ENCODE measurements around the gene P4HTM.

P4HTM gene

DNA sequence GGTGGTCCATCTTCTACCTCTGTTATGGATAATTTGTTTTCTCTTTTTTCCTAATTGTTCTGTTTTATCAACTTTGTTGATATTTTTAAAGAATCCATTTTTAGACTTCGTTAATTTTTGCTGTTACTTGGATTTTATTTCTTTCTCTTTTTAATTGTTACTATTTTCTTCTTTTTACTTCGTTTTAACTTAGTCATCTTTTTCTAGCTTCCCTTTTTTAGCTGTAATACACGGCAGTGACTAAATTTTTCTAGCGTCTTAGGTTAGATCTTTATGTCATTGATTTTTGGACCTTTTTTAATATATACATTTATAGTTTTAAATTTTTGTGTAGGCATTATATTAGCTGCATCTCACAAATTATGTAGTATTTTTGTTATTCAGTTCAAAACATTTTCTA is 38.3 kb upstream of the P4HTM start:
- TF ChIP-seq, protein P1, sequence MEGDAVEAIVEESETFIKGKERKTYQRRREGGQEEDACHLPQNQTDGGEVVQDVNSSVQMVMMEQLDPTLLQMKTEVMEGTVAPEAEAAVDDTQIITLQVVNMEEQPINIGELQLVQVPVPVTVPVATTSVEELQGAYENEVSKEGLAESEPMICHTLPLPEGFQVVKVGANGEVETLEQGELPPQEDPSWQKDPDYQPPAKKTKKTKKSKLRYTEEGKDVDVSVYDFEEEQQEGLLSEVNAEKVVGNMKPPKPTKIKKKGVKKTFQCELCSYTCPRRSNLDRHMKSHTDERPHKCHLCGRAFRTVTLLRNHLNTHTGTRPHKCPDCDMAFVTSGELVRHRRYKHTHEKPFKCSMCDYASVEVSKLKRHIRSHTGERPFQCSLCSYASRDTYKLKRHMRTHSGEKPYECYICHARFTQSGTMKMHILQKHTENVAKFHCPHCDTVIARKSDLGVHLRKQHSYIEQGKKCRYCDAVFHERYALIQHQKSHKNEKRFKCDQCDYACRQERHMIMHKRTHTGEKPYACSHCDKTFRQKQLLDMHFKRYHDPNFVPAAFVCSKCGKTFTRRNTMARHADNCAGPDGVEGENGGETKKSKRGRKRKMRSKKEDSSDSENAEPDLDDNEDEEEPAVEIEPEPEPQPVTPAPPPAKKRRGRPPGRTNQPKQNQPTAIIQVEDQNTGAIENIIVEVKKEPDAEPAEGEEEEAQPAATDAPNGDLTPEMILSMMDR (IDR thresholded peaks at IDR 0.05; ENCODE audit: low read depth, low read length, missing control alignments), result no peak
- in situ Hi-C loops (cut with HindIII; ENCODE audit: low pct_ligation_motif_present, low sequenced_read_pairs), result no loop called here
- Histone ChIP-seq H3K27ac (no peak overlapping the region), H3K4me3 (ENCODE audit: low read depth, low read length) (no peak overlapping the region), H3K27me3 (replicated peaks) (no peaks in the 10 kb centered on the region), H3K36me3 (replicated peaks) (peaks cover 5% of the 10 kb centered on the region)
- DNase-seq, result no peak

DNA sequence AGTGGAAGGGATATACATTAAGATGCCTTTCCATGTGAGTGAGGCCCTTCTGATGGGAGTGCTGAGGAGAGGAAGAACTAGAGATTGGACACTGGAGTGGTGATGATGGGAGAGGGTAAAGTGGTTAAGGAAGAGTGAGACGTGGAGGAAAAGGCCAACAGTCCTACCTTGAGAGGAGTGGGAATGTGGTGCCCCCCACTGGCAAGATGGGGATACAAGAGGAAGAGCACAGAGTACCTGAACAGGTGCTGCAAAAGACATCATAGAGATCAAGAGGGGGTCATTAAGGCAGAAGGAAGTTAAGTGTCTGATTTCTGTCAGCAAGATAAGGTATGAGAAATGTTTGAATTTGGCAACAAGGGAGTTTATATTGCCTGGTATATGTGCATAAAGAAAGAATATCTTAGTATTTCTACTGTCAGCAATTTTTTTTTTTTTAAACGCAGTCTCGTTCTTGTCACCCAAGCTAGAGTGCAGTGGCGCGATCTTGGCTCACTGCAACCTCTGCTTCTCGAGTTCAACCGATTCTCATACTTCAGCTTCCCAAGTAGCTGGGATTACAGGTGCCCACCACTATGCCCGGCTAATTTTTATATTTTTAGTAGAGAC is 37.4 kb upstream of the P4HTM start:
- H3K27me3 ChIP-seq (replicated peaks), result no peaks in the 10 kb centered on the region
- peaks cover 9% of the 10 kb centered on the region for H3K36me3 ChIP-seq (replicated peaks)
- no peak overlapping the region for H3K4me3 ChIP-seq (ENCODE audit: low read depth, low read length)
- no peak overlapping the region for H3K27ac ChIP-seq
- no peak for DNase-seq
- TF ChIP-seq, protein P1 (IDR thresholded peaks at IDR 0.05; ENCODE audit: low read depth, low read length, missing control alignments), result peak; percentile 69
- in situ Hi-C loops (cut with HindIII; ENCODE audit: low pct_ligation_motif_present, low sequenced_read_pairs), result no loop called here

DNA sequence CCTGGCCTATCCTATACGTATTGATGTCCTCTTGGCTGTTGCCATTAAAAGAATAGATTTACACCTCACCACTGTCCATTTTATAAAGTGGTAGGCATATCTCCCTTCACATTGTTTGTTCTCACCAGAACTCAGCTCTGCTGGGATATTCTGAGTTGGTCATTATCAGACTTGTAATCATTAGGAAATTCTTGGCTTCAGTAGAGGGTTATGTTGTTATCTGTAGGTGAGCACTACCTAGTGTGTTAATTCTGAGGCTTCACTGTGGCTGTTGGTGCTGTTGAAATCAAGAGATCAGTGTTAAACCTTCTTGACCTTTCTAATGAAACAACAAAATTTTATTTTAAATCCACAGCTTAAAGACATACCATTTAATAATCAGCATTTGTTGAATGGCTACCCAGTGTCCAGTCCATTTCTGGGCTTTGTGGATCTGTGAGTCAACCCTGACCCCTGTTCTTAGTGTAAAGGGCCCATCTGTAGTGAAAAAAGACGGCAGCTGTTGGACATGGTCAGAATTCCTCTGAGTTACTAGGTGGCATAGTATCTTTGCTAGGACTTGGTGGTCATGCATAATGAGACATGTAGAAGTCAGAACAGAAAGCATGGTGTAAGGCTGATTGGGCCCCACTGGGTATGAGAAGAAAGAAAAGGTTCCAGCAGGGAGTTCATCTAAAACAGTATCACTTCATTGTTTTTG is 32.9 kb upstream of the P4HTM start:
- TF ChIP-seq, protein P1 (IDR thresholded peaks at IDR 0.05; ENCODE audit: low read depth, low read length, missing control alignments), result no peak
- DNase-seq, result no peak
- no peaks in the 10 kb centered on the region for H3K27me3 ChIP-seq (replicated peaks)
- H3K36me3 ChIP-seq (replicated peaks), result peaks cover 14% of the 10 kb centered on the region
- H3K27ac ChIP-seq, result no peak overlapping the region
- in situ Hi-C loops (cut with HindIII; ENCODE audit: low pct_ligation_motif_present, low sequenced_read_pairs), result no loop called here
- no peak overlapping the region for H3K4me3 ChIP-seq (ENCODE audit: low read depth, low read length)

DNA sequence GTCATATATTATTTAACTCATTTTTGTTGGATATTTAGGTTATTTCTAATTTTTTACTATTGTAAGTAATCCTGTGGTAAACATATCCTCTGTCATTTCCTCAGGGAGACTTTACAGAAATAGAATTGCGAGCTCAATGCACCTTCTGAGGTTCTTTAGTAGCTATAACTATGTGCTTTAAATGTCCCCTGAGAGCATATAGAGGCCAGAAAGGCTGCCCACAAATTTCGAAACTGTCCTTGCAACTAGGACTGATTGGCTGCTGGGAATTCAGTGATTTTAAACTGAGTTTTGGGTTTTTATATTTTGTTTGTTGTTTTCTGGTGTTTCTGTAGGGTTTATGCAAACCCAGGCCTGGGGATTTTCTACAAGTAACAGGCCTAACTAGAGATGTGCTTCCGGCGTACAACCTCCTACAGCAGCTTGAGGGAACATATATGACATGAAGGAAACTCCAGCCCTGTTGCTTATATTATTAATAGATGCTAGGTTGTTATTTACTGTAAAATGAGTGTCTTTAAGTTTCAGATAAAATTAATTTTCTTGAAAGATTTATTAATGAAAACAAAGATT is 29.1 kb upstream of the P4HTM start:
- H3K36me3 ChIP-seq (replicated peaks), result peaks cover 16% of the 10 kb centered on the region
- H3K27me3 ChIP-seq (replicated peaks), result no peaks in the 10 kb centered on the region
- TF ChIP-seq, protein P1 (IDR thresholded peaks at IDR 0.05; ENCODE audit: low read depth, low read length, missing control alignments), result no peak

DNA sequence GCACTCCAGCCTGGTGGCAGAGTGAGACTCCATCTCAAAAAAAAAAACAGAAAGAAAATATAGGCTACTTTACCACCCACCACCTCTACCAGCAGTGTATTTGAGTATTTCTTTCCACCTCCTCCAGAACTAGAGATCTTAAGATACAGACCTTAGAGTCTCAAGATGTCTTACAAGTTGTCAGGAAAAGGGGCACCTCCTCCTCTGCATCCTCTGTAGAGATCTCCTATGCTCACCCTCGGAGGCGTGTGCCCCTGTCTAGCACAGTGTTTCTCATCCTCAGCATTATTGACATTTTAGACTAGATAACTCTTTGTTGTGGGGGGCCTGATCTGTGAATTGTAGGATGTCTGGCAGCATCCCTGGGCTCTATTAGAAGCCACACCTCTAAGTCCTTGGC is 27.7 kb upstream of the P4HTM start:
- H3K36me3 ChIP-seq (replicated peaks), result peaks cover 20% of the 10 kb centered on the region

More for the DNA sequence above, 29.1 kb upstream of the P4HTM start:
- in situ Hi-C loops (cut with HindIII; ENCODE audit: low pct_ligation_motif_present, low sequenced_read_pairs), result no loop called here
- Histone ChIP-seq H3K4me3 (ENCODE audit: low read depth, low read length) (no peak overlapping the region), H3K27ac (no peak overlapping the region)
- DNase-seq, result no peak

More for the DNA sequence above, 27.7 kb upstream of the P4HTM start:
- DNase-seq, result no peak
- in situ Hi-C loops (cut with HindIII; ENCODE audit: low pct_ligation_motif_present, low sequenced_read_pairs), result no loop called here
- H3K27ac ChIP-seq, result no peak overlapping the region
- H3K4me3 ChIP-seq (ENCODE audit: low read depth, low read length), result no peak overlapping the region
- TF ChIP-seq, protein P1 (IDR thresholded peaks at IDR 0.05; ENCODE audit: low read depth, low read length, missing control alignments), result no peak
- no peaks in the 10 kb centered on the region for H3K27me3 ChIP-seq (replicated peaks)

All from brain microvascular endothelial cell (primary cell).